ENCODE results near the gene TEX11.

GRCh38 chrX:70834589-70834988, 73.9 kb downstream of the TEX11 start:
- no peak for TF ChIP-seq EZH2 (IDR thresholded peaks at IDR 0.05; ENCODE audit: borderline replicate concordance, low read depth, low read length, poor library complexity, severe bottlenecking)
- TF ChIP-seq, protein P1, sequence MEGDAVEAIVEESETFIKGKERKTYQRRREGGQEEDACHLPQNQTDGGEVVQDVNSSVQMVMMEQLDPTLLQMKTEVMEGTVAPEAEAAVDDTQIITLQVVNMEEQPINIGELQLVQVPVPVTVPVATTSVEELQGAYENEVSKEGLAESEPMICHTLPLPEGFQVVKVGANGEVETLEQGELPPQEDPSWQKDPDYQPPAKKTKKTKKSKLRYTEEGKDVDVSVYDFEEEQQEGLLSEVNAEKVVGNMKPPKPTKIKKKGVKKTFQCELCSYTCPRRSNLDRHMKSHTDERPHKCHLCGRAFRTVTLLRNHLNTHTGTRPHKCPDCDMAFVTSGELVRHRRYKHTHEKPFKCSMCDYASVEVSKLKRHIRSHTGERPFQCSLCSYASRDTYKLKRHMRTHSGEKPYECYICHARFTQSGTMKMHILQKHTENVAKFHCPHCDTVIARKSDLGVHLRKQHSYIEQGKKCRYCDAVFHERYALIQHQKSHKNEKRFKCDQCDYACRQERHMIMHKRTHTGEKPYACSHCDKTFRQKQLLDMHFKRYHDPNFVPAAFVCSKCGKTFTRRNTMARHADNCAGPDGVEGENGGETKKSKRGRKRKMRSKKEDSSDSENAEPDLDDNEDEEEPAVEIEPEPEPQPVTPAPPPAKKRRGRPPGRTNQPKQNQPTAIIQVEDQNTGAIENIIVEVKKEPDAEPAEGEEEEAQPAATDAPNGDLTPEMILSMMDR (conservative IDR thresholded peaks at IDR 0.05; ENCODE audit: low read depth, low read length) = no peak
